Stomach (tissue), 9 donors: Measurements from ENCODE around the gene MEN1. TPM values are rescaled to one million over a fixed set of nuclear protein-coding genes. Genes with fewer than 3 reads are reported as not detected.

Source experiments
- DNase-seq, 2 donors: peaks; one replicate each; pipeline versions ENCODE4 v3.0.0 to v3.0.0-alpha.2; 2013 to 2019
- H3K27ac ChIP-seq, 5 donors: fragments of 200-600 bp in 4 of 5; sonication (generic) in 4 of 5; one replicate each; pipeline ENCODE4 v1.5.1; 2013 to 2019; ENCODE audit warnings: mild to moderate bottlenecking in 1 of 5, moderate library complexity in 1 of 5
- H3K27me3 ChIP-seq, 3 donors: fragments of 200-600 bp; sonication (generic); one replicate each; pipeline ENCODE4 v1.5.1; 2017 to 2019; ENCODE audit warnings: mixed run types in 1 of 3
- H3K36me3 ChIP-seq, 4 donors: fragments of 200-600 bp; sonication (generic); 1 replicate in 3 of 4; 2 replicates in 1 of 4; pipeline ENCODE4 v1.5.1; 2016 to 2019
- H3K4me1 ChIP-seq, 4 donors: fragments of 200-600 bp; sonication (generic); one replicate each; pipeline ENCODE4 v1.5.1; 2016 to 2019
- H3K4me3 ChIP-seq, 4 donors: fragments of 200-600 bp; sonication (generic) in 3 of 4; one replicate each; pipeline ENCODE4 v1.5.1; 2016 to 2019; ENCODE audit warnings: mild to moderate bottlenecking in 1 of 4
- H3K9me3 ChIP-seq, 4 donors: fragments of 200-600 bp; sonication (generic); one replicate each; pipeline ENCODE4 v1.5.1; 2016 to 2019
- EP300 ChIP-seq: sonication (generic); formaldehyde crosslinking; IDR thresholded peaks from one replicate; pipeline ENCODE4 v1.6.1; 2017; ENCODE audit warnings: antibody characterized with exemption
- POLR2A ChIP-seq, 4 donors: fragments of 450-650 bp; IDR thresholded peaks; one replicate each; pipeline ENCODE4 v1.6.1; 2016; ENCODE audit warnings: antibody characterized with exemption in 4 of 4, control low read depth in 2 of 4, mild to moderate bottlenecking in 1 of 4, moderate library complexity in 1 of 4
- POLR2AphosphoS5 ChIP-seq, 3 donors: sonication (generic); formaldehyde crosslinking; IDR thresholded peaks; one replicate each; pipeline ENCODE4 v1.6.1; 2016; ENCODE audit warnings: antibody characterized with exemption in 3 of 3
- WGBS, 5 donors: extraction: QIAGEN DNeasy Blood & Tissue Kit in 3 of 5; methylation state at CpG; one replicate each; pipeline versions ENCODE4 v1.1.5 to v1.1.7; 2013 to 2018; 5-methylcytosine and 5-hydroxymethylcytosine counted together
- intact Hi-C: fragments of 100-400 bp; cut with DNase I; formaldehyde crosslinking; loops from one replicate; pipeline ENCODE4 v1.15.1; 2023; ENCODE audit warnings: low total_unique reads
- polyA plus RNA-seq, 3 donors: library from polyadenylated mRNA; stranded (reverse); fragments of 200-250 nt; gene quantifications; one replicate each; pipeline ENCODE4 v1.2.3, GENCODE V29; 2013
- total RNA-seq, 5 donors: library from RNA; depleted of rRNA; stranded (reverse); fragments of >200 nt; gene quantifications; one replicate each; pipeline versions ENCODE4 v1.1.0 to v1.2.3, GENCODE V29; 2014 to 2016
- TF ChIP-seq, protein P1 (sequence below), 7 experiments: fragments of 450-650 bp in 4 of 7; fragments of 200-600 bp in 3 of 7; sonication (generic) in 3 of 7; IDR thresholded peaks; one replicate each; pipeline ENCODE4 v1.5.1; 2016 to 2019; ENCODE audit warnings: antibody characterized with exemption in 7 of 7, control low read depth in 2 of 7, mild to moderate bottlenecking in 1 of 7
- donor health status: healthy with polysubstance abuse.
- donor health status: Bipolar disorder and iron deficiency.
- donor health status: healthy.

The MEN1 gene
- total and polyA plus RNA-seq, 8 donors: 9.4 to 62.5 (median 15.9) TPM

DNA sequence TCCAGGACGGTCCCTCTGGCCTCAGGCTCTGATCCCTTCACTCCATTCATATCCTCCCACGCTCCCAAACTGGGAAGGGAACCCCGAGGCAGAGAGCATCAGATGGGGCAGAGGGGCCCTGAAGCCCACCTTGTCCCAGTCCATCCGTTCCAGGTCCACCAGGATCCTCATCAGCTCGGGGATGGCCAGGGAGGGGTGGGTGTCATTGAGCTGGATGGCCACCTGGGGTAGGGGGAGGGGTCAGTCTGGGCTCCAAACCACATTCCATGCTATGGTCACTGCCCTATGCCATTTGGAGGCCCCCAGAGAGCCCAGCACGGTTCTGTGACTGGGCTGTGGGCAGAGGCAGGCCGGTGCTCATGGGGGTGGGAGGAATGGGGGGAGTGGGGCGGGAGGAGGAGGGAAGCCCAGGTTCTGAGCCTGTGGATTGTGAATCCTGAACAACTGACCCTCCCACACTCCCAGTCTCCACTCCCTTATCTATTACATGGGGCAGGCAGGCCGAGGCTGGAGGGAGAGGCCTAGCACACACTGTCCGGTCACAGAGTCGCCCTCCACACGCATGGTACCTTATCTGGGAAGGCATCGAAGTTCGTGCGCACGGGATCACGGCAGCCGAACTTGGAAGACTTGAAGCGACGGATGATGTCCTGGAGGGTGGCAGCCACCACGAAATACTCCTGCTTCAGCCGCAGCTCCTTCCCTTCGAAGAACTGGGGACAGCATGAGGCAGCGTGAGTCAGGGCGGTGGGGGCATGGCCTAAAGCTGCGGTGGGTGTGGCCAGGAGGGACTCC lies 56.0 kb downstream of the MEN1 start:
- H3K27me3 ChIP-seq: no peaks in the 10 kb centered on the region
- DNase-seq: no peak
- WGBS, 5 donors: 77 to 84% (median 81%) methylated on average over 25 to 26 of the region's 26 CpGs
- H3K4me1 ChIP-seq: peaks cover under 1 to 12% (median 9%) of the 10 kb centered on the region in 4 donors
- H3K27ac ChIP-seq: no peak overlapping the region
- intact Hi-C loops: no loop called here
- TF ChIP-seq POLR2AphosphoS5 (IDR thresholded peaks at IDR 0.05): no peak
- TF ChIP-seq POLR2A (IDR thresholded peaks at IDR 0.05): no peak
- TF ChIP-seq, protein P1, sequence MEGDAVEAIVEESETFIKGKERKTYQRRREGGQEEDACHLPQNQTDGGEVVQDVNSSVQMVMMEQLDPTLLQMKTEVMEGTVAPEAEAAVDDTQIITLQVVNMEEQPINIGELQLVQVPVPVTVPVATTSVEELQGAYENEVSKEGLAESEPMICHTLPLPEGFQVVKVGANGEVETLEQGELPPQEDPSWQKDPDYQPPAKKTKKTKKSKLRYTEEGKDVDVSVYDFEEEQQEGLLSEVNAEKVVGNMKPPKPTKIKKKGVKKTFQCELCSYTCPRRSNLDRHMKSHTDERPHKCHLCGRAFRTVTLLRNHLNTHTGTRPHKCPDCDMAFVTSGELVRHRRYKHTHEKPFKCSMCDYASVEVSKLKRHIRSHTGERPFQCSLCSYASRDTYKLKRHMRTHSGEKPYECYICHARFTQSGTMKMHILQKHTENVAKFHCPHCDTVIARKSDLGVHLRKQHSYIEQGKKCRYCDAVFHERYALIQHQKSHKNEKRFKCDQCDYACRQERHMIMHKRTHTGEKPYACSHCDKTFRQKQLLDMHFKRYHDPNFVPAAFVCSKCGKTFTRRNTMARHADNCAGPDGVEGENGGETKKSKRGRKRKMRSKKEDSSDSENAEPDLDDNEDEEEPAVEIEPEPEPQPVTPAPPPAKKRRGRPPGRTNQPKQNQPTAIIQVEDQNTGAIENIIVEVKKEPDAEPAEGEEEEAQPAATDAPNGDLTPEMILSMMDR (IDR thresholded peaks at IDR 0.05): no peak
- no peak for TF ChIP-seq EP300
- H3K36me3 ChIP-seq: peaks cover 0 to 28% (median 16%) of the 10 kb centered on the region in 4 donors
- no peaks in the 10 kb centered on the region for H3K9me3 ChIP-seq
- H3K4me3 ChIP-seq: no peak overlapping the region

Other genes with a start within 250 kb of the MEN1 start
- not detected for gene SLC22A12, start 219.3 kb downstream of the MEN1 start, total RNA-seq
- gene SLC22A12, start 219.3 kb downstream of the MEN1 start, polyA plus RNA-seq: not detected
- gene NRXN2, start 87.4 kb downstream of the MEN1 start, total RNA-seq: 10 to 100 TPM in 1 of 5 donors, under 1 TPM in 1, not detected in 3; 0.14 to 16.9 TPM
- gene NRXN2, start 87.4 kb downstream of the MEN1 start, polyA plus RNA-seq: 1 to 10 TPM in 1 of 3 donors, under 1 TPM in 1, not detected in 1; 0.93 to 1.4 TPM
- gene RASGRP2, start 66.4 kb downstream of the MEN1 start, total RNA-seq: 10 to 100 TPM in 3 of 5 donors, 1 to 10 TPM in 2; 5.3 to 60.8 (median 13.4) TPM
- gene RASGRP2, start 66.4 kb downstream of the MEN1 start, polyA plus RNA-seq: 10 to 100 TPM in 1 of 3 donors, 1 to 10 TPM in 2; 7.2 to 20.6 (median 8.2) TPM
- gene PYGM, start 50.6 kb downstream of the MEN1 start, total RNA-seq: 1 to 10 TPM in 2 of 5 donors, under 1 TPM in 2, not detected in 1; 0.58 to 2.0 (median 1.4) TPM
- 1 to 10 TPM in 2 of 3 donors, under 1 TPM in 1; 0.37 to 3.5 (median 3.1) TPM for gene PYGM, start 50.6 kb downstream of the MEN1 start, polyA plus RNA-seq
- gene SF1, start 32.0 kb downstream of the MEN1 start, total RNA-seq: 100 to 1,000 TPM; 235 to 341 (median 279) TPM
- 10 to 100 TPM; 57.5 to 72.1 (median 63.4) TPM for gene SF1, start 32.0 kb downstream of the MEN1 start, polyA plus RNA-seq
- gene MAP4K2, start 7.3 kb downstream of the MEN1 start, total RNA-seq: 10 to 100 TPM in 2 of 5 donors, 1 to 10 TPM in 3; 2.3 to 66.9 (median 9.0) TPM
- gene MAP4K2, start 7.3 kb downstream of the MEN1 start, polyA plus RNA-seq: 10 to 100 TPM; 13.0 to 20.9 (median 13.8) TPM
- gene CDC42BPG, start 34.1 kb upstream of the MEN1 start, total RNA-seq: 10 to 100 TPM; 10.3 to 66.5 (median 53.3) TPM
- 10 to 100 TPM in 2 of 3 donors, 1 to 10 TPM in 1; 8.9 to 20.0 (median 10.9) TPM for gene CDC42BPG, start 34.1 kb upstream of the MEN1 start, polyA plus RNA-seq
- 100 to 1,000 TPM in 2 of 5 donors, 10 to 100 TPM in 3; 23.3 to 160 (median 56.2) TPM for gene EHD1, start 68.1 kb upstream of the MEN1 start, total RNA-seq
- 10 to 100 TPM; 17.9 to 24.6 (median 19.4) TPM for gene EHD1, start 68.1 kb upstream of the MEN1 start, polyA plus RNA-seq
- gene ATG2A, start 106.7 kb upstream of the MEN1 start, total RNA-seq: 10 to 100 TPM; 14.3 to 77.6 (median 46.1) TPM
- gene ATG2A, start 106.7 kb upstream of the MEN1 start, polyA plus RNA-seq: 10 to 100 TPM; 12.2 to 18.7 (median 16.3) TPM
- gene PPP2R5B, start 114.1 kb upstream of the MEN1 start, total RNA-seq: 10 to 100 TPM in 4 of 5 donors, 1 to 10 TPM in 1; 6.6 to 75.6 (median 25.7) TPM
- 10 to 100 TPM in 2 of 3 donors, 1 to 10 TPM in 1; 9.8 to 13.8 (median 12.3) TPM for gene PPP2R5B, start 114.1 kb upstream of the MEN1 start, polyA plus RNA-seq
- not detected for gene GPHA2, start 125.3 kb upstream of the MEN1 start, total RNA-seq
- under 1 TPM in 2 of 3 donors, not detected in 1; 0.30 to 0.50 TPM for gene GPHA2, start 125.3 kb upstream of the MEN1 start, polyA plus RNA-seq
- gene MAJIN, start 161.6 kb upstream of the MEN1 start, total RNA-seq: not detected
- gene MAJIN, start 161.6 kb upstream of the MEN1 start, polyA plus RNA-seq: under 1 TPM in 1 of 3 donors, not detected in 2; 0.20 TPM
- gene BATF2, start 186.4 kb upstream of the MEN1 start, total RNA-seq: 10 to 100 TPM in 1 of 5 donors, 1 to 10 TPM in 2, under 1 TPM in 1, not detected in 1; 0.73 to 29.5 (median 3.0) TPM
- gene BATF2, start 186.4 kb upstream of the MEN1 start, polyA plus RNA-seq: 10 to 100 TPM in 1 of 3 donors, 1 to 10 TPM in 2; 3.4 to 10.8 (median 4.5) TPM
- gene ARL2, start 203.6 kb upstream of the MEN1 start, total RNA-seq: 100 to 1,000 TPM in 2 of 5 donors, 10 to 100 TPM in 2, 1 to 10 TPM in 1; 4.9 to 237 (median 57.2) TPM
- gene ARL2, start 203.6 kb upstream of the MEN1 start, polyA plus RNA-seq: 100 to 1,000 TPM in 1 of 3 donors, 10 to 100 TPM in 2; 88.3 to 119 (median 98.0) TPM
- gene SNX15, start 216.9 kb upstream of the MEN1 start, total RNA-seq: 10 to 100 TPM in 4 of 5 donors, 1 to 10 TPM in 1; 4.2 to 45.8 (median 13.3) TPM
- gene SNX15, start 216.9 kb upstream of the MEN1 start, polyA plus RNA-seq: 10 to 100 TPM; 18.7 to 22.5 (median 20.0) TPM
- 10 to 100 TPM in 2 of 5 donors, 1 to 10 TPM in 3; 1.8 to 97.6 (median 6.7) TPM for gene SAC3D1, start 230.7 kb upstream of the MEN1 start, total RNA-seq
- gene SAC3D1, start 230.7 kb upstream of the MEN1 start, polyA plus RNA-seq: 10 to 100 TPM in 2 of 3 donors, 1 to 10 TPM in 1; 8.9 to 14.5 (median 14.4) TPM
- 10 to 100 TPM in 2 of 5 donors, 1 to 10 TPM in 2, not detected in 1; 1.3 to 65.2 (median 18.1) TPM for gene NAALADL1, start 248.0 kb upstream of the MEN1 start, total RNA-seq
- gene NAALADL1, start 248.0 kb upstream of the MEN1 start, polyA plus RNA-seq: 10 to 100 TPM in 2 of 3 donors, 1 to 10 TPM in 1; 6.7 to 10.8 (median 10.0) TPM